ENCODE results near the gene GNPTAB.

GRCh38 chr12:101743724-101744472 is 86.9 kb downstream of the GNPTAB start:
- TF ChIP-seq EZH2phosphoT487 (IDR thresholded peaks at IDR 0.05; ENCODE audit: low read depth) (no peak), CTCF (IDR thresholded peaks at IDR 0.05; ENCODE audit: low read depth, low read length) (no peak)
